Psoas muscle (tissue), 8 donors: ENCODE results near the gene MYBPHL. TPM values are rescaled to one million over a fixed set of nuclear protein-coding genes. Genes with fewer than 3 reads are reported as not detected.

ENCODE experiments used
- ATAC-seq, 4 donors: fragments of 200-7000 bp; cut with Tn5 transposase; one replicate each; pipeline ENCODE4 v1.9.1; 2020; ENCODE audit warnings: moderate library complexity in 3 of 4, mild to moderate bottlenecking in 2 of 4
- DNase-seq, 2 donors: peaks; one replicate each; pipeline ENCODE4 v3.0.0-alpha.2; 2020
- H3K27ac ChIP-seq: fragments of 200-600 bp; one replicate; pipeline ENCODE4 v1.8.0; 2022
- H3K27me3 ChIP-seq, 3 donors: fragments of 200-600 bp in 1 of 3; one replicate each; pipeline versions ENCODE4 v1.6.1 to v1.8.0; 2013 to 2022; ENCODE audit warnings: low read length in 2 of 3, mild to moderate bottlenecking in 2 of 3, moderate library complexity in 1 of 3; ENCODE audit not compliant: insufficient read depth in 3 of 3
- H3K36me3 ChIP-seq, 2 donors: fragments of 200-600 bp in 1 of 2; one replicate each; pipeline versions ENCODE4 v1.6.1 to v1.8.0; 2013 to 2022; ENCODE audit warnings: low read depth in 1 of 2, mild to moderate bottlenecking in 1 of 2, moderate library complexity in 1 of 2; ENCODE audit not compliant: insufficient read depth in 1 of 2
- H3K4me1 ChIP-seq: fragments of 200-600 bp; one replicate; pipeline ENCODE4 v1.8.0; 2022
- H3K4me3 ChIP-seq: fragments of 200-600 bp; one replicate; pipeline ENCODE4 v1.8.0; 2022; ENCODE audit warnings: mild to moderate bottlenecking
- H3K9me3 ChIP-seq: fragments of 200-600 bp; one replicate; pipeline ENCODE4 v1.8.0; 2022
- WGBS, 3 donors: extraction: QIAGEN DNeasy Blood & Tissue Kit; methylation state at CpG; one replicate each; pipeline versions ENCODE4 v1.1.6 to v1.1.7; 2013; 5-methylcytosine and 5-hydroxymethylcytosine counted together
- intact Hi-C, 2 donors: fragments of 100-400 bp; cut with DNase I; formaldehyde crosslinking; loops; one replicate each; pipeline versions ENCODE4 v1.11.0 to v1.14.2; 2022
- polyA plus RNA-seq, 3 donors: library from polyadenylated mRNA; stranded (reverse); fragments of 200-250 nt; gene quantifications; one replicate each; pipeline ENCODE4 v1.2.3, GENCODE V29; 2013
- total RNA-seq, 4 donors: library from RNA; stranded (reverse); fragmentation: NEBNext Ultra II Directional in 2 of 4; extraction: Animal tissue kit (Norgen Biotek cat#: 25700) in 2 of 4; gene quantifications; one replicate each; pipeline versions ENCODE4 v1.2.1 to v1.2.4, GENCODE V29; 2021 to 2023
- TF ChIP-seq, protein P1 (sequence below): fragments of 200-600 bp; IDR thresholded peaks from one replicate; pipeline ENCODE4 v1.8.0; 2022; ENCODE audit warnings: antibody characterized with exemption
- donor health status: healthy with polysubstance abuse.
- donor health status: DM: no; HTN: no; CAD: no; lungs with moderate emphysema.
- donor health status: Bipolar disorder and iron deficiency.
- donor health status: healthy.
- donor health status: DM: yes; HTN: yes; CAD: no.
- donor health status: DM: no; HTN: no; CAD: no.
- donor health status: DM: no; HTN: no; CAD: no.
- donor health status: DM: yes; HTN: yes; CAD: no.

Gene MYBPHL
- total and polyA plus RNA-seq, 7 donors = 0.17 to 2.2 (median 0.57) TPM; not detected in 1

DNA sequence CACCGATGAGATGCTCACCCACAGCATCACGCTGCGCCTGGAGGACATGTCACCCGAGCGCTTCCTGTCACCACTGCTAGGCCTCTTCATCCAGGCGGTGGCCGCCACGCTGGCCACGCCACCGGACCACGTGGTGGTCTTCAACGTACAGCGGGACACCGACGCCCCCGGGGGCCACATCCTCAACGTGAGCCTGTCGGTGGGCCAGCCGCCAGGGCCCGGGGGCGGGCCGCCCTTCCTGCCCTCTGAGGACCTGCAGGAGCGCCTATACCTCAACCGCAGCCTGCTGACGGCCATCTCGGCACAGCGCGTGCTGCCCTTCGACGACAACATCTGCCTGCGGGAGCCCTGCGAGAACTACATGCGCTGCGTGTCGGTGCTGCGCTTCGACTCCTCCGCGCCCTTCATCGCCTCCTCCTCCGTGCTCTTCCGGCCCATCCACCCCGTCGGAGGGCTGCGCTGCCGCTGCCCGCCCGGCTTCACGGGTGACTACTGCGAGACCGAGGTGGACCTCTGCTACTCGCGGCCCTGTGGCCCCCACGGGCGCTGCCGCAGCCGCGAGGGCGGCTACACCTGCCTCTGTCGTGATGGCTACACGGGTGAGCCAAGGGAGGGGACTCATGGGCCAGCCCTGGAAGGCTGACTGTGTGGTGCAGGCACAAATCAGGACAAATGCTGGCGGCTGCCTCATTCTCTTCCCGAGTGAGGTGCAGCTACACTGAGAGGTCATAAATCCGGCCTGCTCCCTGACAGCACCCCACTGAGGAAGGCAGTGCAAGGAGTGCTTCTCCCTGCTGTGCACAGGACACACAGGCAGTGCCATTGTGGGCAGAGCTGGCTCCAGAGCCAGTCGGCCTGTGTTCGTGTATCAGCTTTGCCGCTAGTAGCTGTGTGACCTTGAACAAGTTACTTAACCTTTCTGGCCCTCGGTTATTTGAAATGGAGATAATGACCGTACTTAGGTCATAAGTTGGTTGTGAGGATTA is 48.0 kb downstream of the MYBPHL start:
- H3K27me3 ChIP-seq = no peaks in the 10 kb centered on the region
- ATAC-seq (no peak), DNase-seq (no peak)
- no peaks in the 10 kb centered on the region for H3K9me3 ChIP-seq
- no peak overlapping the region for H3K4me3 ChIP-seq
- no peak overlapping the region for H3K27ac ChIP-seq
- intact Hi-C loops = no loop called here
- 90 to 92% (median 91%) methylated on average over 63 to 69 of the region's 69 CpGs for WGBS, 3 donors
- TF ChIP-seq, protein P1, sequence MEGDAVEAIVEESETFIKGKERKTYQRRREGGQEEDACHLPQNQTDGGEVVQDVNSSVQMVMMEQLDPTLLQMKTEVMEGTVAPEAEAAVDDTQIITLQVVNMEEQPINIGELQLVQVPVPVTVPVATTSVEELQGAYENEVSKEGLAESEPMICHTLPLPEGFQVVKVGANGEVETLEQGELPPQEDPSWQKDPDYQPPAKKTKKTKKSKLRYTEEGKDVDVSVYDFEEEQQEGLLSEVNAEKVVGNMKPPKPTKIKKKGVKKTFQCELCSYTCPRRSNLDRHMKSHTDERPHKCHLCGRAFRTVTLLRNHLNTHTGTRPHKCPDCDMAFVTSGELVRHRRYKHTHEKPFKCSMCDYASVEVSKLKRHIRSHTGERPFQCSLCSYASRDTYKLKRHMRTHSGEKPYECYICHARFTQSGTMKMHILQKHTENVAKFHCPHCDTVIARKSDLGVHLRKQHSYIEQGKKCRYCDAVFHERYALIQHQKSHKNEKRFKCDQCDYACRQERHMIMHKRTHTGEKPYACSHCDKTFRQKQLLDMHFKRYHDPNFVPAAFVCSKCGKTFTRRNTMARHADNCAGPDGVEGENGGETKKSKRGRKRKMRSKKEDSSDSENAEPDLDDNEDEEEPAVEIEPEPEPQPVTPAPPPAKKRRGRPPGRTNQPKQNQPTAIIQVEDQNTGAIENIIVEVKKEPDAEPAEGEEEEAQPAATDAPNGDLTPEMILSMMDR = no peak
- peaks cover 17% of the 10 kb centered on the region for H3K4me1 ChIP-seq
- H3K36me3 ChIP-seq = peaks cover 0 to 18% of the 10 kb centered on the region in 2 donors

DNA sequence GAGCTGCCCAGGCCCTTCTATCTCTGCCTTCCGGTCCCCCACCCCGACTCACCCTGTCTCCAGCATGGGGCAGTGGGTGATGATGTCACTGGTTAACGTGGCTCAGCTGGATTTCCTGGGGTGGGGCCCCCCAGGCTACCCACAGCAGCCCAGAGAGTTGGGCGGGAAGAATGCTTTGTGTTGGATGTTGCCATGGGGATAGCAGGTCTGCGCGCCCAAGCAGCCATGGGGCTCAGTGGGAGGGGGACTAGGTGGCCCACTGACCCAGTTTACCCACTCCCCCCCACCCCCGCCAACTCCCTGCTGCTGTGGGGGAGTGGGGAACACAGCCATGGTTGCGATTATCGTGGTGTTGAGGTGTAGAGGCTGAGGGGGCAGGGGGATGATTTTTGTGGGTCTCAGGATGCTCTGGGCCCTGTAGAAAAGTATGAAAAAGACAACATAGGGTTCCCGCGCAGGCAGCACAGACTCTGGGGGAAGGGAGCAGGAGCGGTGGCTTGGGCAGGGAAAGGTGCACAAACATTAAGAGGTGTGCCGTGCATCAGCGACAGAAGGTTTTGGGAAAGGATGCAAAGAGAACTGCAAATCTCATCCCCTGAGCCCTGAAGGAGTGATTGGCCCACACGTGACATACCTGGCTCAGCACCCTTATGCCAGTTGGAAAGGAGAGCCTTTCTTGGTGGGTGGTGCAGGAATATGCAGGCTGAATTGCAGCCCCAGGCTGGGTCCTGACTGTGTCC is 49.0 kb downstream of the MYBPHL start:
- H3K27me3 ChIP-seq = no peaks in the 10 kb centered on the region
- H3K4me1 ChIP-seq = peaks cover 21% of the 10 kb centered on the region
- intact Hi-C loops = no loop called here
- no peak overlapping the region for H3K27ac ChIP-seq
- no peak for DNase-seq
- H3K36me3 ChIP-seq = peaks cover 0 to 18% of the 10 kb centered on the region in 2 donors
- TF ChIP-seq, protein P1 = no peak
- WGBS, 3 donors = 84 to 89% (median 87%) methylated on average over 15 of the region's 15 CpGs
- no peaks in the 10 kb centered on the region for H3K9me3 ChIP-seq
- H3K4me3 ChIP-seq = no peak overlapping the region
- no peak for ATAC-seq

DNA sequence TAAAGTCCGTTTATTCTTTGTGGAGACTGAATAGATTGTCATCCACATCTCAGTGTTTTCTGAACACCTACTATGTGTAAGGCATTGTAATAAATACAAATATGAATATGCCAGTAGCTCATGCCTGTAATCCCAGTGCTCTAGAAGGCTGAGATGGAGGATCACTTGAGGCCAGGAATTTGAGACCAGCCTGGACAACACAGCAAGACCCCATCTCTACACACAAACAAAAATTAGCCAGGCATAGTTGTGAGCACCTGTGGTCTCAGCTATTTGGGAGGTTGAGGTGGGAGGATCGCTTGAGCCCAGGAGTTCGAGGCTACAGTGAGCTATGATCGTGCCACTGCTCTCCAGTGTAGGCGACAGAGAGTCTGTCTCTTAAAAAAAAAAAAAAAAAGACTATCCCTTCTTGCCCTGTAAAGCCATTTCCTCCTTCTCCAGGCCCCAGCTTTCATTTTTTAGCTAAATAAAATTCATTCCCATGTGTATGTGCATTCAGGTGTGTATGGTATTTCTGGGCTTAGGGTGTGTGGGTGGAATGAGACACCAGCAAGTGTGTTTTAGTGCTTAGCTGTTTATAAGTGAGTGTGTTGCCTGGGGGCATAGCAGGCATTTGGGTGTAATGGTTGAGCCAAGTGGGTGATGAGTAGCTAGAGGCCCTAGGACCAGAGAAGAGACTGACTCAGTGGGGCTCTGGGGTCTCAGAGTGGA is 49.7 kb downstream of the MYBPHL start:
- TF ChIP-seq, protein P1 = no peak
- Histone ChIP-seq H3K9me3 (no peaks in the 10 kb centered on the region), H3K4me3 (no peak overlapping the region), H3K4me1 (peaks cover 21% of the 10 kb centered on the region), H3K27me3 (no peaks in the 10 kb centered on the region), H3K27ac (no peak overlapping the region), H3K36me3 (peaks cover 0 to 17% of the 10 kb centered on the region in 2 donors)
- no peak for ATAC-seq
- WGBS, 3 donors = 90 to 98% (median 91%) methylated on average over 5 of the region's 5 CpGs
- intact Hi-C loops = no loop called here
- no peak for DNase-seq

DNA sequence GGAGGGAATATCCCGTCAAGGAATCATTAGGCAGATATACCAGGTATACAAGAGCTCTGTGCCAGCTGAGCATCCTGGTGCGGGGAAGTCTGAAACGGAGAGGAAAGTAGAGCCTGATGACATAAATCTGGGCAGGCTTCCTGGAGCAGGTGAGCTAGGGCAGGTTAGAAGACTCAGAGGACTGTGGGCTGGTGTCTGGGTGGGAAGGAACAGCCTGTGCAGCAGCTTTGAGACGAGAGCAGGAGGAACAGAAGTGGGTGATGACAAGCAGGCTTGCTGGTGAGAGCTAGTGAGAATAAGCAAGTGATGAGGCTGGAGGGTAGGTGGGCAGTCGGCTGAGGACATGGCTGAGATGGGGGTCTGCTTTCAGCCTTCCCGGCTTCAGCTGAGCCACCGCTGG is 50.7 kb downstream of the MYBPHL start:
- no peak for DNase-seq
- no peaks in the 10 kb centered on the region for H3K9me3 ChIP-seq
- intact Hi-C loops = no loop called here
- H3K4me1 ChIP-seq = peaks cover 21% of the 10 kb centered on the region
- WGBS, 3 donors = 82 to 88% (median 85%) methylated on average over 7 of the region's 7 CpGs
- H3K36me3 ChIP-seq = peaks cover 0 to 9% of the 10 kb centered on the region in 2 donors
- no peak overlapping the region for H3K4me3 ChIP-seq
- ATAC-seq = no peak
- no peak overlapping the region for H3K27ac ChIP-seq
- TF ChIP-seq, protein P1 = no peak
- no peaks in the 10 kb centered on the region for H3K27me3 ChIP-seq
